H9 (cell line): ENCODE results near the gene FCMR. TPM values are rescaled to one million over a fixed set of nuclear protein-coding genes. Genes with fewer than 3 reads are reported as not detected.

Experiments
- DNase-seq: peaks from one replicate; pipeline ENCODE4 v3.0.0-alpha.2; 2017
- H2AFZ ChIP-seq: one replicate; pipeline ENCODE4 v1.6.1; 2013; ENCODE audit warnings: mild to moderate bottlenecking, low read length, control low read depth, moderate library complexity
- H2AK5ac ChIP-seq: 2 replicates; pipeline ENCODE4 v1.6.1; 2013; ENCODE audit warnings: low read length, control low read depth, mixed read lengths; ENCODE audit not compliant: insufficient read length
- H2BK120ac ChIP-seq: one replicate; pipeline ENCODE4 v1.6.1; 2013; ENCODE audit warnings: low read depth, mild to moderate bottlenecking, low read length, control low read depth, inconsistent platforms; ENCODE audit not compliant: poor library complexity, severe bottlenecking
- H2BK12ac ChIP-seq: 2 replicates; pipeline ENCODE4 v1.6.1; 2013; ENCODE audit warnings: low read length, control low read depth, mixed read lengths, low read depth; ENCODE audit not compliant: insufficient read length
- H2BK15ac ChIP-seq: 2 replicates; pipeline ENCODE4 v1.6.1; 2013; ENCODE audit warnings: low read depth, low read length, control low read depth
- H2BK20ac ChIP-seq: one replicate; pipeline ENCODE4 v1.6.1; 2013; ENCODE audit warnings: low read depth, mild to moderate bottlenecking, low read length, control low read depth, inconsistent platforms; ENCODE audit not compliant: poor library complexity, severe bottlenecking
- H2BK5ac ChIP-seq: 2 replicates; pipeline ENCODE4 v1.6.1; 2013; ENCODE audit warnings: low read length, control low read depth, mixed read lengths; ENCODE audit not compliant: insufficient read length
- H3K14ac ChIP-seq: 2 replicates; pipeline ENCODE4 v1.6.1; 2013; ENCODE audit warnings: low read length, control low read depth; ENCODE audit not compliant: insufficient read depth
- H3K18ac ChIP-seq: 2 replicates; pipeline ENCODE4 v1.6.1; 2013; ENCODE audit warnings: low read depth, mild to moderate bottlenecking, mixed read lengths, low read length, control low read depth; ENCODE audit not compliant: insufficient read length
- H3K23ac ChIP-seq: 2 replicates; pipeline ENCODE4 v1.6.1; 2013; ENCODE audit warnings: low read length, control low read depth, mixed read lengths, low read depth; ENCODE audit not compliant: insufficient read length
- H3K23me2 ChIP-seq: 2 replicates; pipeline ENCODE4 v1.6.1; 2013; ENCODE audit warnings: low read depth, mild to moderate bottlenecking, mixed read lengths, low read length, control low read depth; ENCODE audit not compliant: insufficient read length, poor library complexity, severe bottlenecking
- H3K27ac ChIP-seq: 2 replicates; pipeline ENCODE4 v1.5.1; 2013; ENCODE audit warnings: low read length, control low read depth, mixed read lengths, low read depth; ENCODE audit not compliant: insufficient read length
- H3K27me3 ChIP-seq: 2 replicates; pipeline ENCODE4 v1.6.1; 2013; ENCODE audit warnings: low read length, control low read depth, inconsistent platforms; ENCODE audit not compliant: insufficient read depth
- H3K4ac ChIP-seq: 2 replicates; pipeline ENCODE4 v1.6.1; 2013; ENCODE audit warnings: low read depth, mild to moderate bottlenecking, control low read depth, inconsistent platforms, low read length, moderate library complexity
- H3K4me1 ChIP-seq: 2 replicates; pipeline ENCODE4 v1.6.1; 2013; ENCODE audit warnings: low read length, control low read depth, inconsistent platforms; ENCODE audit not compliant: insufficient read depth
- H3K4me2 ChIP-seq: 2 replicates; pipeline ENCODE4 v1.6.1; 2013; ENCODE audit warnings: low read length, control low read depth, mixed read lengths; ENCODE audit not compliant: insufficient read length, insufficient read depth
- H3K56ac ChIP-seq: 2 replicates; pipeline ENCODE4 v1.6.1; 2013; ENCODE audit warnings: low read depth, mild to moderate bottlenecking, mixed read lengths, low read length, control low read depth; ENCODE audit not compliant: insufficient read length
- H3K79me1 ChIP-seq: 2 replicates; pipeline ENCODE4 v1.6.1; 2013; ENCODE audit warnings: low read depth, mild to moderate bottlenecking, moderate library complexity, low read length, control low read depth, inconsistent platforms; ENCODE audit not compliant: insufficient read depth, poor library complexity, severe bottlenecking
- H3K79me2 ChIP-seq: 2 replicates; pipeline ENCODE4 v1.6.1; 2013; ENCODE audit warnings: low read length, control low read depth, inconsistent platforms; ENCODE audit not compliant: insufficient read depth
- H3K9ac ChIP-seq: 2 replicates; pipeline ENCODE4 v1.6.1; 2013; ENCODE audit warnings: low read length, control low read depth, mixed read lengths; ENCODE audit not compliant: insufficient read length; ENCODE audit errors: extremely low read depth
- H3K9me3 ChIP-seq: one replicate; pipeline ENCODE4 v1.6.1; 2013; ENCODE audit warnings: low read depth, low read length, inconsistent platforms; ENCODE audit not compliant: control insufficient read depth
- H3T11ph ChIP-seq: one replicate; pipeline ENCODE4 v1.6.1; 2013; ENCODE audit warnings: mild to moderate bottlenecking, low read length, control low read depth, inconsistent platforms
- H4K20me1 ChIP-seq: one replicate; pipeline ENCODE4 v1.6.1; 2013; ENCODE audit not compliant: control insufficient read depth, insufficient read length, insufficient read depth
- H4K5ac ChIP-seq: 2 replicates; pipeline ENCODE4 v1.6.1; 2013; ENCODE audit warnings: low read depth, mild to moderate bottlenecking, mixed read lengths, low read length, control low read depth; ENCODE audit not compliant: insufficient read length
- H4K8ac ChIP-seq: replicated peaks from 2 replicates; pipeline ENCODE4 v1.6.1; 2013; ENCODE audit warnings: low read length, control low read depth, mixed read lengths, low read depth; ENCODE audit not compliant: insufficient read length
- H4K91ac ChIP-seq: 2 replicates; pipeline ENCODE4 v1.6.1; 2013; ENCODE audit warnings: low read depth, mild to moderate bottlenecking, moderate library complexity, mixed read lengths, low read length, control low read depth; ENCODE audit not compliant: insufficient read length
- H3K27ac Mint-ChIP-seq, 3 experiments: 2 replicates in 2 of 3; 3 replicates in 1 of 3; pipeline ENCODE4 v1.8.0; 2020 to 2021; ENCODE audit warnings: mixed read lengths in 3 of 3, mild to moderate bottlenecking in 1 of 3, moderate library complexity in 1 of 3
- H3K27me3 Mint-ChIP-seq: 2 replicates; pipeline ENCODE4 v1.8.0; 2021; ENCODE audit warnings: low read depth, mild to moderate bottlenecking, moderate library complexity, mixed read lengths
- H3K36me3 Mint-ChIP-seq, 3 experiments: 2 replicates in 2 of 3; 3 replicates in 1 of 3; pipeline ENCODE4 v1.8.0; 2020 to 2021; ENCODE audit warnings: low read depth in 3 of 3, mixed read lengths in 3 of 3; ENCODE audit not compliant: insufficient read depth in 1 of 3
- H3K4me1 Mint-ChIP-seq, 2 experiments: 2 replicates each; pipeline ENCODE4 v1.8.0; 2020; ENCODE audit warnings: mixed read lengths in 2 of 2
- H3K4me3 Mint-ChIP-seq, 2 experiments: 2 replicates in 1 of 2; 3 replicates in 1 of 2; pipeline ENCODE4 v1.8.0; 2020 to 2021; ENCODE audit warnings: mild to moderate bottlenecking in 2 of 2, mixed read lengths in 2 of 2, moderate library complexity in 1 of 2
- H3K9me3 Mint-ChIP-seq, 2 experiments: 2 replicates in 1 of 2; 3 replicates in 1 of 2; pipeline ENCODE4 v1.8.0; 2020; ENCODE audit warnings: mild to moderate bottlenecking in 2 of 2, mixed read lengths in 2 of 2, moderate library complexity in 1 of 2
- CTCF ChIP-seq: fragments of 200-600 bp; sonication (generic); conservative IDR thresholded peaks from 3 replicates; pipeline ENCODE4 v1.8.0; 2021; ENCODE audit warnings: antibody characterized with exemption, mild to moderate bottlenecking
- WGBS: extraction: QIAGEN DNeasy Blood & Tissue Kit; methylation state at CpG from one replicate; pipeline ENCODE4 v1.1.7; 2013; ENCODE audit warnings: missing lambda C conversion rate, low lambda C conversion rate, mixed read lengths; ENCODE audit not compliant: insufficient read length; ENCODE audit errors: extremely low coverage; 5-methylcytosine and 5-hydroxymethylcytosine counted together
- total RNA-seq: library from RNA; stranded (reverse); gene quantifications from 2 replicates; pipeline ENCODE4 v1.2.1, GENCODE V29; 2021

Gene FCMR
- total RNA-seq, 1 experiment from 2014 or later: not detected

GRCh38 chr1:206867239-206867638 lies 54.5 kb downstream of the FCMR start:
- H3K27me3 ChIP-seq: no peaks in the 10 kb centered on the region
- Mint-ChIP-seq H3K27ac (no peak overlapping the region), H3K9me3 (no peaks in the 10 kb centered on the region; a peak in 1 of 5 replicates), H3K27me3 (peaks cover 37% of the 10 kb centered on the region), H3K4me3 (no peak overlapping the region), H3K36me3 (no peaks in the 10 kb centered on the region), H3K4me1 (no peaks in the 10 kb centered on the region; a peak in 1 of 4 replicates)
- H3T11ph ChIP-seq: no peak overlapping the region
- WGBS: no CpG with 5 or more reads among the region's 1 CpG
- no peak overlapping the region for H4K8ac ChIP-seq
- H3K27ac ChIP-seq: no peak overlapping the region
- no peak overlapping the region for H2BK12ac ChIP-seq
- H3K14ac ChIP-seq: no peak overlapping the region
- H3K4me2 ChIP-seq: no peak overlapping the region
- H3K79me1 ChIP-seq: no peaks in the 10 kb centered on the region
- DNase-seq: no peak
- no peak overlapping the region for H2AFZ ChIP-seq
- H3K9ac ChIP-seq: no peak overlapping the region
- H2AK5ac ChIP-seq: no peak overlapping the region
- H2BK20ac ChIP-seq: no peak overlapping the region
- no peak overlapping the region for H2BK15ac ChIP-seq
- H3K9me3 ChIP-seq: no peaks in the 10 kb centered on the region
- H2BK5ac ChIP-seq: no peak overlapping the region
- TF ChIP-seq CTCF: no peak
- no peak overlapping the region for H2BK120ac ChIP-seq
- H3K4ac ChIP-seq: no peak overlapping the region
- no peak overlapping the region for H4K91ac ChIP-seq
- no peaks in the 10 kb centered on the region for H3K23me2 ChIP-seq
- H4K20me1 ChIP-seq: no peaks in the 10 kb centered on the region
- no peak overlapping the region for H3K23ac ChIP-seq
- no peak overlapping the region for H3K18ac ChIP-seq
- no peaks in the 10 kb centered on the region for H3K4me1 ChIP-seq
- 0 out of 2 replicates have a peak, but pooled peaks cover 1% of the 10 kb centered on the region for H3K79me2 ChIP-seq
- H4K5ac ChIP-seq: no peak overlapping the region
- no peak overlapping the region for H3K56ac ChIP-seq
